Stimulated activated CD8-positive, alpha-beta memory T cell treated with anti-CD3 and anti-CD28 coated beads, Interleukin-4, amount 100 ng/mL, for 4 hours (primary cell): Measurements from ENCODE around the gene CAV2.

Experiments used
- DNase-seq, 2 donors: peaks; one replicate each; pipeline ENCODE4 v3.0.0-alpha.2; 2020; ENCODE audit warnings: low read depth in 2 of 2, low spot score in 1 of 2

Gene CAV2

GRCh38 chr7:116522247-116522646 lies 22.7 kb downstream of the CAV2 start:
- DNase-seq, result no peak

- DNase-seq, result no peak
Observed at GRCh38 chr7:116524221-116524608, 24.7 kb downstream of the CAV2 start.

DNA sequence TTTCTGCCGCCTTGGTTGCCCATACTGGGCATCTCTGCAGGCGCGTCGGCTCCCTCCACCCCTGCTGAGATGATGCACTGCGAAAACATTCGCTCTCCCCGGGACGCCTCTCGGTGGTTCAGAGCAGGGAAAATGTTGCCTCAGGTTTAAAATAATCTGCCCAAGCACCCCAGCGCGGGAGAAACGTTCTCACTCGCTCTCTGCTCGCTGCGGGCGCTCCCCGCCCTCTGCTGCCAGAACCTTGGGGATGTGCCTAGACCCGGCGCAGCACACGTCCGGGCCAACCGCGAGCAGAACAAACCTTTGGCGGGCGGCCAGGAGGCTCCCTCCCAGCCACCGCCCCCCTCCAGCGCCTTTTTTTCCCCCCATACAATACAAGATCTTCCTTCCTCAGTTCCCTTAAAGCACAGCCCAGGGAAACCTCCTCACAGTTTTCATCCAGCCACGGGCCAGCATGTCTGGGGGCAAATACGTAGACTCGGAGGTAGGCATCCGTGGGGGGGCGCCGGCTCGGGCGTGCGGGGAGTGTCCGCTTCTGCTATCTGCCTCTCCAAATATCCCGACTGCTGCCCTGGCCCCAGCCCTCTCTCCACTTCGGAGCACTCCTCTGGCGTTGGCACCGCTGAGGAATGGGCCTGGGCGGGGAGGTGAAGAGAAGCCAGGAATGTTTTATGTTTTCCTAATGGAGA lies 25.2 kb downstream of the CAV2 start, which contains the start of gene CAV1:
Gene CAV1, plus strand, starts transcription at position 428 of the 689 bp plus-strand sequence. Its CDS starts 27 bp downstream, at position 455.
- no peak for DNase-seq

- DNase-seq, result no peak
Observed at GRCh38 chr7:116525298-116525912, 25.9 kb downstream of the CAV2 start.

GRCh38 chr7:116525913-116526861 lies 26.6 kb downstream of the CAV2 start:
- DNase-seq, result no peak

- DNase-seq, result no peak
Observed at GRCh38 chr7:116526897-116527296, 27.4 kb downstream of the CAV2 start.

DNA sequence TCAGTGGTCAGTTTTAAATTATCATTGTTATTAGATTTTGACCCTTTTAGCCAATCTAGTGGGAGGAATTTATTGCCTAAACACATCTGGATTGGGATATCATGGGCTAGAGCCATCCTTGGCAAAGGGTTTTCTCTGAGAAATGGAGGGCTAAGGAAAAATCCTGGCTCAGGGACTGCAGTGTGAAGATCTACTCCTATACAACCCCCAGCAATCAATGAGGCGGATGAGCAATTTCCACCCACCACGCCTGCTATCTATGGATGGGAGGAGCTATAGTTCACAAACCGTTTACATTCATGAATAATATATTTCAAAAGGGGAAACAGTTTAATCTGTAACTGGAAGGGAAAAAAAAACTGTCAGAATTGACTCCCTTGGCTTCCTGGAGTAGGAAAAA lies 28.0 kb downstream of the CAV2 start:
- no peak for DNase-seq

- DNase-seq, result no peak
Observed at GRCh38 chr7:116528008-116528789, 28.7 kb downstream of the CAV2 start.

DNA sequence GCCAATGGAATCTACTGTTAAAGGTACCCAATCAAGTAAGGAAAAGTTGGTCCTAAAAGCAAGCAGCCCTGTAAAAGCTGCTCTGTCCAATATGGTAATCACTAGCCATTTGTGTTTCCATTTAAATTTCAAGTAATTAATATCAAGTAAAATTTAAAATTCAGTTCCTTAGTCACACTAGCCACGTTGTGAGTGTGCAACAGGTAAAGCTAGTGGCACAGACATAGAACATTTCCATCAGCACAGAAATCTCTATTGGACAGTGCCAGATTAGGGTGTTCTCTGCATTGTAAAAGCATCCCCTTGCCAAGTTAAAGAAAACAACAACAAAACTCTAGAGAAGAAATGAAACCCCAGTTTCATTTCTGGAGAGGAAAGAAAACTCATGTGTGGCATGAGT lies 29.7 kb downstream of the CAV2 start:
- no peak for DNase-seq

GRCh38 chr7:116530107-116530820 lies 30.7 kb downstream of the CAV2 start:
- DNase-seq, result no peak

DNA sequence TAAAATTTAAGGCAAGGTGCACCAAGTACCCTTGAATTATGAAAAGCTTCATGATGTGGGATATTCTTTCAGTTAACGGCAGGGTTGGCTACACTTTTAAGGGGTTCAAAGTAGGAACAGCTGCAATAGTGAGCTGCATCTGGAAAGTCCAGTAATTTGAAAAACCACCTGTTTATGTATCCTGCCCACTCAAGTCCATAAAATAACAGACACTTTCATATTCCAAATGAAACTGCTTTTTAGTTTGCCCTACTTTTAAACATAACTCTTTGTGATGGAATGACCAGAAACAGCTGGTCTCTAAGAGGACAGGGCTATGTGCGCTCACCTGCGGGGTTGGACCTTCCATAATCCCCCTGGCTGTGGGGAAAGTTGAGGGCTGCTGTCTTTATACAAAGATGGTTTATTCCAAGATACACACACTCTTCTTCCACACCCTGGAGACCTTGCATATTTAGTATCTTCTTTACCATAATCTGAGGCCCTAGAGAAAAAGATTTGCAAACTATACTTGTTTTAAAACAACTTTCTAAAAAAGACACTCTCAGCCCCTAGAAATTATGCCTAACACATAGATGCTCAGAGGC lies 32.7 kb downstream of the CAV2 start:
- no peak for DNase-seq

DNA sequence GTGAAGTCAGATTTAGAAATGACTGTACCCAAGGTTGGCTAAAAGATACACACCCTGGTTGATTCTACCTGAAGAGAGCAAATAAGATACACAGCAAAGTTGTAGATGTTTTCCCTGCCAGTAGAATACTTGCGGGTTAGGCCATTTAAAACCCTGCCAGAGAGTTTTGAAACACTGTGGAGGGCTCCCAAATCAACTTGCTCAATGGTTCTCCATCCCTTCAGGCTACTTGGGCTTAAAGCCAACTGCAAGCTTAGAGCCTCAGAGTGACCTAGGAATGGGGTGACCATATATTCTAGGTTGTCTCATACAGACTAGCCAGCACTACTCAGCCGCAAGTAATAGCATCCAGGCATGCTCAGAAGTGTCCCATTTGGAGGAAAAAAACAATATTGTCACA lies 35.3 kb downstream of the CAV2 start:
- DNase-seq, result no peak

GRCh38 chr7:116535416-116535815 lies 35.9 kb downstream of the CAV2 start:
- DNase-seq, result no peak

DNA sequence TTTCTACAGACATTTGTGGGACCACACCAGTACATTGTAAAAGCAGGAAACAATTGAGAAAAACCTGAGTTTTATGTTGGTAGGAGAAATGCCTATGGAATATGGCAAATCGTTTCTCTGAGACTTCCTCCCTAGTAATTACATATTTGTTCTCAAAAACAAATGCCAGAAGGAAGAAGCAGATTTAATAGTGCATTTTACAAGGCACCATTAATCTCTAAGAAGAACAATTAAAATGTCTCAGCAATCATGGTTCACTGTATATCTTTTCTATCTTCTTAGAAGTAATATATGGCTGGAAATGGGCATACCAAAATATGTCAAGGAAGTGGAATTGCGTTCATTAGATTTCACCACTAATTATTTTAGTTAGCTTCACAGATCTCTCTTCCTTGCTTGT lies 38.6 kb downstream of the CAV2 start:
- no peak for DNase-seq

DNA sequence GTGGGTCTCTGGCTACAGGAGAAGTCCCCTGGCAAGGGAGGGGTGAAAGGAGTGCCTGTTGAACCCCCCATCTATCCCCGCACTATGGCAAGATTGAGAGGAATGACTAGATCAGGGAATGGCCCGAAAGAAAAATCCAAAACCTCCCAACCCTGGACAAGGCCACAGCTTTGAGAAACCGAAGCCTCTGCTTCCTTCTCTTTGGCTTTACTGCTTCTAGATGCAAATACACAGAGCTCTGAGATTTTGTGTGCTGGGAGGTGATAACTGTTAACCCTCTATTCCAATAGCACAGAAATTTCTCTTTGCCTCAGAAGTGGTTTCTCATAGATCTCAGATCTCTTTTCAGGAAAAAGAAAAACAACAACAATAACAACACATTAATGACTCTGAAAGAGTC lies 40.3 kb downstream of the CAV2 start:
- no peak for DNase-seq

- DNase-seq, result no peak
Observed at GRCh38 chr7:116540743-116541142, 41.2 kb downstream of the CAV2 start.

GRCh38 chr7:116541951-116542350 lies 42.4 kb downstream of the CAV2 start:
- DNase-seq, result no peak

DNA sequence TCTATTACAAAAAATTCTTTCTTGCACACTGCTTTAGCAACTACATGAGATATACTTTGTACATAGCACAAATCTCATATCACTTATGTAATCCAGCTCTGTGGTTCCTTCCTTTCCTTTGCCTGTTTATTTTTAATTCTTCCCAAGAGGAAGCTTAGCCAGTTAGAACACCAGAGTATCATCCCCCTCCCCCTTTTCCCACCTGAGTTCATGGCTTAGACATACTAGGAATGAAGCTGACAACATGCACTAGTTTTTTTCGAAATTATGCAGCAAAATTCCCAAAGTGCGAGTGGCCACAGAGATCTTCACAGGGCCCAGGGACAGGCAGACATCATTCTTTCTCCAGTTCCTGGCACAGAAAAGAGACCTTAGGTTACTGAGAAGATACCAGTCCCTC lies 43.1 kb downstream of the CAV2 start:
- no peak for DNase-seq

DNA sequence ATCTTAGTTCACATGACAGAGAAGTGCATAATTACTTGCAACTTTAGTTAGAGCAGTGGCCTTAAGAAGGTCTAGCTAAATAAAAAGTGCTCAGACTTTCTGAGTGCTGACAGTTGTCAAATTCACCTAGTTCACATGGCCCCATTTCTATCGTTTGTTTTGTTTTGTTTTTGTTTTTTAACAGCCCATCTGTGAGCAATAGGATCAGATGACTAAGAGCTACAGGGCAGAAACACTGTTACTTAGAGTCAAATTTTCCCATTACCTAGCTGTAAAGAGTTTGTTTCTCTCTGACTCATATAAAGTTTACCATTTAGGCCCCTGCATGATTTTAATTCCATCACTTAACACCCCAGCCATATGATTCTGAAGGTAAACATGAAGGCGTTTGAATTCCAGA lies 44.1 kb downstream of the CAV2 start:
- DNase-seq, result no peak

GRCh38 chr7:116544487-116544886 lies 44.9 kb downstream of the CAV2 start:
- no peak for DNase-seq
